22Rv1 (cell line): ENCODE measurements around the gene CDHR5.

Experiments
- H3K27ac ChIP-seq: fragments of 450-650 bp; 2 replicates; pipeline ENCODE4 v1.5.1; 2017
- CTCF ChIP-seq: fragments of 450-650 bp; IDR thresholded peaks from 2 replicates; pipeline ENCODE4 v1.5.1; 2017; ENCODE audit warnings: mild to moderate bottlenecking
- ZFX ChIP-seq: fragments of 450-650 bp; IDR thresholded peaks from 2 replicates; pipeline ENCODE4 v1.6.1; 2017; ENCODE audit warnings: antibody characterized with exemption, borderline replicate concordance

Gene CDHR5

GRCh38 chr11:641806-642370 is 17.1 kb upstream of the CDHR5 start:
- no peak for TF ChIP-seq CTCF
- TF ChIP-seq ZFX, result no peak
- H3K27ac ChIP-seq, result no peak overlapping the region

- TF ChIP-seq CTCF, result no peak
- TF ChIP-seq ZFX, result no peak
- H3K27ac ChIP-seq, result no peak overlapping the region
Observed at GRCh38 chr11:640021-640706, 15.4 kb upstream of the CDHR5 start.

DNA sequence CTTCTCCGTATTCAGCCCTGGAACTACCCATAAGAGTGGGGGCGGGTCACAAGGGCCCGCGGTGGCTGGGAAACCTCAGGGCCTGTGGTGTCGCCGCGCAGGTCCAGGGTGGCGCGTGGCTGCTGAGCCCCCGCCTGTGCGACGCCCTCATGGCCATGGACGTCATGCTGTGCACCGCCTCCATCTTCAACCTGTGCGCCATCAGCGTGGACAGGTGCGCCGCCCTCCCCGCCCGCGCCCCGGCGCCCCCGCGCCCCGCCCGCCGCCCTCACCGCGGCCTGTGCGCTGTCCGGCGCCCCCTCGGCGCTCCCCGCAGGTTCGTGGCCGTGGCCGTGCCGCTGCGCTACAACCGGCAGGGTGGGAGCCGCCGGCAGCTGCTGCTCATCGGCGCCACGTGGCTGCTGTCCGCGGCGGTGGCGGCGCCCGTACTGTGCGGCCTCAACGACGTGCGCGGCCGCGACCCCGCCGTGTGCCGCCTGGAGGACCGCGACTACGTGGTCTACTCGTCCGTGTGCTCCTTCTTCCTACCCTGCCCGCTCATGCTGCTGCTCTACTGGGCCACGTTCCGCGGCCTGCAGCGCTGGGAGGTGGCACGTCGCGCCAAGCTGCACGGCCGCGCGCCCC is 14.7 kb upstream of the CDHR5 start:
- H3K27ac ChIP-seq, result no peak overlapping the region
- TF ChIP-seq CTCF (no peak), ZFX (no peak)

GRCh38 chr11:638631-639331 is 14.0 kb upstream of the CDHR5 start:
- TF ChIP-seq ZFX, result no peak
- TF ChIP-seq CTCF, result no peak
- peak overlapping the region; percentile 12; the same call in 1 of the 2 replicates for H3K27ac ChIP-seq

DNA sequence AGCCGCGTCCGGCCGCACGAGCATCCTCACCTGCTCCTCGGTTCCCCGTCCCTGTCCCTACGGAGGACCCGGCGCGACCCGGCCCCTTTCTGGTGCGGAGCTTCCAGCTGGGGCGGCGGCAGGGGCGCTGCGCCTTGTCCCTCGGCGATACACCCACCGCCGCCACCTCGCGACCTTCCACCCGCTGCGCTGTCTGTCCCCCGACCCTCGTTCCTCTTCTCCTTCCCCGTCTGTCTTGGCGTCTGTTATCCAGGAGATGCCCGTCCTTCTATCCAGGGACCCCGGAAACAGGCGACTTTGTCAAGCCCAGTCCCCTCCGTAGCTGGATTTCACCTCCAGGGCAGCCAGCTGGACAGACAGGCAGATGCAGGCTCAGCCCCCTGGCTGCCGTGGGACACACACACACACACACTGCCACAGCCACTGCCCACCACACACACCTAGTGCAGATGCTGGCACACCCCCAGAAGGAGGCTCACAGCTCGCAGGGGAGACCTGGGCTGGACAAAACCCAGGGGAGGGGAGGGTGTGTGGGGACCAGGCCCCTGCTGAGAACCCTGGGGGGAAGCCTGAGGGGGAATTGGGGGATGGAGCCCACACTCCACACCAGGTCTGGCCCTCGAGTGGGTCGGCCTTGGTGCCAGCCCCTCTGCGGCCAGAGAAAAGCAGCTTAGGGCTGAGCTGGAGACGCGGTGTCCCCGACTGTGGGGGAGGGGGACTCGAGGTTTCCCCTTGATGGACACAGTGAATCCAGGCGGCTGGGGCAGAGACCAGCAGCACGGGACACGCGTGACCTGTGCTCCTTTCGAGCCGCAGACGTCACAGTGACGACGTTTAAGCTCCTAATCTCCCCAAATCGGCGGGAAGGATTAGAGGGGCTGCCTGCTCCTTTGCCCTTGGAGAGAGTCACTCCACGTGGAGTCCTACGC is 13.1 kb upstream of the CDHR5 start:
- H3K27ac ChIP-seq, result peak overlapping the region; percentile 12; the same call in 1 of the 2 replicates
- TF ChIP-seq CTCF (no peak), ZFX (no peak)

DNA sequence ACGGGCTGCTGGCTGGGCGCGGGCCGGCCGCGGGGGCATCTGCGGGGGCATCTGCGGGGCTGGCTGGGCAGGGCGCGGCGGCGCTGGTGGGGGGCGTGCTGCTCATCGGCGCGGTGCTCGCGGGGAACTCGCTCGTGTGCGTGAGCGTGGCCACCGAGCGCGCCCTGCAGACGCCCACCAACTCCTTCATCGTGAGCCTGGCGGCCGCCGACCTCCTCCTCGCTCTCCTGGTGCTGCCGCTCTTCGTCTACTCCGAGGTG is 12.5 kb upstream of the CDHR5 start:
- TF ChIP-seq CTCF (no peak), ZFX (no peak)
- H3K27ac ChIP-seq, result no peak overlapping the region
